Hepatocyte (in vitro differentiated cells): ENCODE results near the gene RANBP3. TPM values are rescaled to one million over a fixed set of nuclear protein-coding genes. Genes with fewer than 3 reads are reported as not detected.

Experiments used
- DNase-seq: peaks from one replicate; pipeline ENCODE4 v3.0.0-alpha.2; 2016; ENCODE audit warnings: low spot score
- H2AFZ ChIP-seq: fragments of 200-600 bp; sonication (generic); 2 replicates; pipeline ENCODE4 v1.6.0; 2016; ENCODE audit warnings: antibody characterized with exemption, mild to moderate bottlenecking
- H3K27ac ChIP-seq: fragments of 200-600 bp; sonication (generic); 2 replicates; pipeline ENCODE4 v1.5.1; 2016; ENCODE audit warnings: mild to moderate bottlenecking
- H3K27me3 ChIP-seq: fragments of 200-600 bp; sonication (generic); 2 replicates; pipeline ENCODE4 v1.6.1; 2016
- H3K36me3 ChIP-seq: fragments of 200-600 bp; sonication (generic); replicated peaks from 2 replicates; pipeline ENCODE4 v1.5.1; 2016; ENCODE audit warnings: low read depth; ENCODE audit not compliant: insufficient read depth
- H3K4me1 ChIP-seq: fragments of 200-600 bp; sonication (generic); 2 replicates; pipeline ENCODE4 v1.5.1; 2016; ENCODE audit warnings: mild to moderate bottlenecking, moderate library complexity; ENCODE audit not compliant: insufficient read depth
- H3K4me2 ChIP-seq: fragments of 200-600 bp; sonication (generic); 2 replicates; pipeline ENCODE4 v1.6.0; 2016
- H3K4me3 ChIP-seq: fragments of 200-600 bp; sonication (generic); 2 replicates; pipeline ENCODE4 v1.5.1; 2016; ENCODE audit warnings: mild to moderate bottlenecking
- H3K79me2 ChIP-seq: fragments of 200-600 bp; sonication (generic); 2 replicates; pipeline ENCODE4 v1.6.0; 2017; ENCODE audit warnings: mild to moderate bottlenecking
- H3K9me2 ChIP-seq: fragments of 200-600 bp; sonication (generic); replicated peaks from 2 replicates; pipeline ENCODE4 v1.6.0; 2017; ENCODE audit warnings: mild to moderate bottlenecking; ENCODE audit not compliant: insufficient read depth
- H3K9me3 ChIP-seq: fragments of 200-600 bp; sonication (generic); 2 replicates; pipeline ENCODE4 v1.5.1; 2016; ENCODE audit warnings: low read depth, mild to moderate bottlenecking
- H4K20me1 ChIP-seq: fragments of 200-600 bp; sonication (generic); 2 replicates; pipeline ENCODE4 v1.6.0; 2016; ENCODE audit warnings: mild to moderate bottlenecking; ENCODE audit not compliant: insufficient read depth, poor library complexity, severe bottlenecking
- CTCF ChIP-seq: fragments of 200-600 bp; sonication (generic); IDR thresholded peaks from 2 replicates; pipeline ENCODE4 v1.5.1; 2016; ENCODE audit warnings: antibody characterized with exemption, mild to moderate bottlenecking; ENCODE audit not compliant: poor library complexity
- EZH2 ChIP-seq: fragments of 200-600 bp; sonication (generic); IDR thresholded peaks from 2 replicates; pipeline ENCODE4 v1.6.1; 2016; ENCODE audit warnings: antibody characterized with exemption, mild to moderate bottlenecking, borderline replicate concordance
- EZH2phosphoT487 ChIP-seq: fragments of 200-600 bp; sonication (generic); IDR thresholded peaks from one replicate; pipeline ENCODE4 v1.6.1; 2018; ENCODE audit warnings: antibody characterized with exemption, mild to moderate bottlenecking, low read depth, moderate library complexity; ENCODE audit not compliant: unreplicated experiment, severe bottlenecking
- WGBS: methylation state at CpG from one replicate; pipeline ENCODE4 v1.1.6; 2016; ENCODE audit warnings: low lambda C conversion rate; ENCODE audit errors: missing lambda C conversion rate; 5-methylcytosine and 5-hydroxymethylcytosine counted together
- polyA plus RNA-seq: library from polyadenylated mRNA; unstranded; fragments of >200 nt; fragmentation: Nextera tagmentation; extraction: Ambion mirVana; gene quantifications from 2 replicates; pipeline ENCODE4 v1.2.1, GENCODE V29; 2016
- total RNA-seq: library from RNA; depleted of rRNA; stranded (reverse); fragments of >200 nt; gene quantifications from 2 replicates; pipeline ENCODE4 v1.2.3, GENCODE V29; 2014

The RANBP3 gene
- total and polyA plus RNA-seq, 2 experiments from 2014 or later, result 10.4 to 51.0 TPM

DNA sequence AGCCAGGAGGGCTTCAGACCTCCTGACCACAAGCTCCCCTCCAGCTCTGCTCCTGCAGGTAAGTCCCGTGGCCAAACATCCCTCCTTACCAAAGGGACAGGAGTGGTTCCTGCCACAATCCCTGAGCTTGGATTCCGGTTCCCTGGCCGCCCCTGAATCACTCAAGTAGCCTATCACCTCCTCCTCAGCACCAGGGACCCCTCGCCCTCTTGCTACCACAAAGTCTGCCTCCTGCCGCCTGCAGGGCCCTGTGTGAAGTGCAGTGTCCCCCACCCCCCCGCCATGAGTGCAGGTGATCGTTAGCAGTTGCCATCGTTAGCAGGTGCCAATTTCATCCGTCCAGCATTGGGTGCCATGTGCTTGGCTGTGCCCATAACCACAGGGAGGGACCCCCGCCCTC lies 40.8 kb upstream of the RANBP3 start:
- DNase-seq, result no peak
- no peaks in the 10 kb centered on the region for H3K36me3 ChIP-seq
- H3K4me2 ChIP-seq, result no peak overlapping the region
- H3K27me3 ChIP-seq, result no peaks in the 10 kb centered on the region
- no peaks in the 10 kb centered on the region for H3K79me2 ChIP-seq
- H3K4me3 ChIP-seq, result no peak overlapping the region
- H3K4me1 ChIP-seq, result no peaks in the 10 kb centered on the region
- no peak overlapping the region for H3K27ac ChIP-seq
- TF ChIP-seq EZH2phosphoT487 (no peak), CTCF (peak; percentile 9)
- no peak overlapping the region for H2AFZ ChIP-seq
- H3K9me3 ChIP-seq, result no peaks in the 10 kb centered on the region
- no peaks in the 10 kb centered on the region for H4K20me1 ChIP-seq
- no peaks in the 10 kb centered on the region for H3K9me2 ChIP-seq
- WGBS, result 72% methylated on average over 10 of the region's 10 CpGs

DNA sequence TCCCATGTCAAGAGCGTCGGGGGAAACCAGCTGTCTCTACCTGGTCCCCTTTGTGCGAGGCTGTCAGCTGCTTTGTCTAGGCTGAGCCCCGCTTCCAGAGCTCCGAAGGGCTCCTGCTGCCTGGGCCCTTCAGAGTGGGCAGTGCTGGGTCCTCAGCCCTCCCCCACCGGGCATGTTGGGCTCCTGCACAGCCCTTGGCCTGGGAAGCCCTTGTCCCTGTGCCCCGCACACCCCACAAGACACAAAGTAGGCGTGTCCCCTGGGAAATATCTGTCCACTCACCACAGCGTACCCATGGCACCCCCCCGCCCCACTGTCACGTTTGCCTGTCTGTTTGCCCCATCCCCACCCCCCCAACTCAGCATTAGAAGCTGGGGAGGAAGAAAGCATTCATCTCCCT lies 39.6 kb upstream of the RANBP3 start:
- no peak overlapping the region for H3K27ac ChIP-seq
- no peaks in the 10 kb centered on the region for H3K4me1 ChIP-seq
- H3K4me2 ChIP-seq, result no peak overlapping the region
- H4K20me1 ChIP-seq, result no peaks in the 10 kb centered on the region
- no peaks in the 10 kb centered on the region for H3K9me2 ChIP-seq
- no peak overlapping the region for H2AFZ ChIP-seq
- TF ChIP-seq EZH2phosphoT487 (no peak), CTCF (no peak), EZH2 (no peak)
- no peaks in the 10 kb centered on the region for H3K27me3 ChIP-seq
- WGBS, result 92% methylated on average over 11 of the region's 11 CpGs
- no peaks in the 10 kb centered on the region for H3K79me2 ChIP-seq
- no peak overlapping the region for H3K4me3 ChIP-seq
- no peaks in the 10 kb centered on the region for H3K9me3 ChIP-seq
- no peaks in the 10 kb centered on the region for H3K36me3 ChIP-seq
- no peak for DNase-seq

- Histone ChIP-seq H3K79me2 (no peaks in the 10 kb centered on the region), H3K9me2 (no peaks in the 10 kb centered on the region), H3K4me2 (no peak overlapping the region), H3K27ac (no peak overlapping the region), H3K27me3 (no peaks in the 10 kb centered on the region), H3K9me3 (no peaks in the 10 kb centered on the region), H3K4me3 (no peak overlapping the region), H2AFZ (no peak overlapping the region), H4K20me1 (no peaks in the 10 kb centered on the region), H3K36me3 (no peaks in the 10 kb centered on the region), H3K4me1 (no peaks in the 10 kb centered on the region)
- no peak for TF ChIP-seq CTCF
- no peak for TF ChIP-seq EZH2phosphoT487
- no peak for TF ChIP-seq EZH2
- 95% methylated on average over 26 of the region's 26 CpGs for WGBS
- DNase-seq, result no peak
Measured at GRCh38 chr19:6015841-6016545, 38.1 kb upstream of the RANBP3 start.
